GM19351 (cell line): ENCODE measurements around the gene NTSR1.

Experiments
- ATAC-seq: cut with Tn5 transposase; IDR thresholded peaks from one replicate; pipeline ENCODE4 v1.9.1; 2021; ENCODE audit warnings: mild to moderate bottlenecking, moderate library complexity; ENCODE audit not compliant: unreplicated experiment

The NTSR1 gene

DNA sequence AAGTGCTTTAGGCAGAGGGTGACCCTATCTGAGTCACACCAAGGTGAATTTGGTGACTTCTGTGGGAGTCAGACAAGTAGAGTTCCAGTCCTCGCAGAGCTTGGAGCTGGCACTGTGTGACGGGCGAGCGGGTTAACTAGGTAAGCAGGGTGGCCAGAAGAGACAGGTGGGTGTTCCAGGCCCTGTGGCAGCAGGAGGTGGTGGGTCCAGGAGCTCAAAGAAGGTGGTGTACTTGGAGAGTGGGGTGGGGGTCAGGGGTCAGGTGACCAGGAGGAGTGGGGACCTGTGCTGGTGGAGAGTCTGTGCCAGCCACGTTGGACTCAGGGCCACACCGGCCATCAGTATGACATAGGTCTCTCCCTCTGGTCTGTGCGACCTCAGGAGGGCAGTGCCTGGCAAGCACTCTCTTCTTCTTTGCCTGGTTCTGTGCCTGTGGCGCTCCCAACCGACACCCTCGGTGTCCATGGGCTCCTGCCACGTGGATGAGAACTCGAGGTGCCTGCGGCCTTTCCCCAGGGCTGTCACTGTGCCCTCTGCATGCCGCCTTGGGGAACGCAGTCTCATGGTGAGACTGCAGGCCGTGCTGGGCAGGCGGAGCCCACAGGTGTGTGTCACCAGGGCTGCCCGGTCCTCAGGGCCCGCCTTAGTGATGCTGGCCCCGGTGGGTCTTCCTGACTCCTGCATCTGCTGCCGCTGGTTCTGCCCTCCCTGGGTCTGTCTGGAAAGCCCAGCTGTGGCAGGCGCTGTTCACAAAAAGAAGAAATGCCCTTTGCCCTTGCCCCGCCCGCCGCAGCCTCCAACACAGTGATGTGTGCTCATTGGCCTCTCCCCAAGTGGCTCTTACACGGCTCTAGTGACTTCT lies 89.3 kb downstream of the NTSR1 start:
- ATAC-seq: no peak

DNA sequence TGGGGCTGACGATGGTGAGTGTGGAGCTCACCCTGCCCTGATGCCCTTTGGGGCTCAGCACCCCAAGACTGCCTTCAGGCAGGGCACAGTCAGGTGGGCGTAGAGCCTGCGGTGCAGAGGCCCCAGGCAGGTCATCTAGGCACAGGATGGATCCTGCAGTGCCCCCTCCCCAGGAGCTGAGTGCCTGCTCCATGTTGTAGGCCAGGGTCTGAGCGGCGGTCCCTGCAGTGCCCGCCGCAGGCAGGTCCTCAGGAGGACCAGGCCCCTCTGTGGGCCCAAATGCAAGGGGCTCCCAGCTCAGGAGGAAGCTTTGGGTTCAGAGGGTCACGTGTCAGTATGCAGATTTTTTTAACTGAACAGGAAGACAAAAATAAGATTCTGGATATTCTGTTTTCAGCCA lies 90.4 kb downstream of the NTSR1 start:
- ATAC-seq: no peak

DNA sequence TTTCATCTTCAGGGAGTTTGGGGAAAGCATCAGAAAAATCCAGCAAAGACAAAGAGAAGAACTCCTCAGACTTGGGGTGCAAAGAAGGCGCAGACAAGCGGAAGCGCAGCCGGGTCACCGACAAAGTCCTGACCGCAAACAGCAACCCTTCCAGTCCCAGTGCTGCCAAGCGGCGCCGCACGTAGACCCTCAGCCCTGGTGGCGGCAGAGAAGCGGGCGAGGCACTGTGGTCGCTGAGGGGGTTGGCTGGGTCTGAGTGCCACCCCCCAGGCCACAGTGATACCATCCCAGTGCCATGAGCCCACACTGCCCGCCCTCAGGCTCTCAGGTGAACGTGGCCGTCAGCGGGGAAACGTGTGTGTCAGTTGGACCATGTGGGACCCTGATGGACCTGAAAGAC lies 90.8 kb downstream of the NTSR1 start:
- ATAC-seq: no peak

DNA sequence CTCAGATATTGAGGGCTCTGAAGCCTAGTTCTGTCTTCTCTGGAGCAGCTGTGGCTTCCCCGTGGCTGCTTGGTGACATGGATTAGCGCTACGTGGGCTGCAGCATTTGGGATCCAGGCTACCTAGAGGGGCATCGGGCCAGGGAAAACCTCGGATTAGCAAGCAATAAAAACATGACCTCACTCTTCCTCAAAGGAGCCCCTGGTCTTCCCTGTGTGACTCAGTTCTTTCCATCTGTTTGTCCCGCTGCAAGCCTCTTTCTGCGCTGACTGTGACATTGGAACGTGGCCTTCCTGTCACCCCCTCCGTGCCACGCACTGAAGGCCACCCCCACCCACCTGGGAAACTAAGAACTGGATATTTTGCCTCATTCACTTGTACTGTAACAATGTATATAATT lies 91.2 kb downstream of the NTSR1 start:
- ATAC-seq: no peak

DNA sequence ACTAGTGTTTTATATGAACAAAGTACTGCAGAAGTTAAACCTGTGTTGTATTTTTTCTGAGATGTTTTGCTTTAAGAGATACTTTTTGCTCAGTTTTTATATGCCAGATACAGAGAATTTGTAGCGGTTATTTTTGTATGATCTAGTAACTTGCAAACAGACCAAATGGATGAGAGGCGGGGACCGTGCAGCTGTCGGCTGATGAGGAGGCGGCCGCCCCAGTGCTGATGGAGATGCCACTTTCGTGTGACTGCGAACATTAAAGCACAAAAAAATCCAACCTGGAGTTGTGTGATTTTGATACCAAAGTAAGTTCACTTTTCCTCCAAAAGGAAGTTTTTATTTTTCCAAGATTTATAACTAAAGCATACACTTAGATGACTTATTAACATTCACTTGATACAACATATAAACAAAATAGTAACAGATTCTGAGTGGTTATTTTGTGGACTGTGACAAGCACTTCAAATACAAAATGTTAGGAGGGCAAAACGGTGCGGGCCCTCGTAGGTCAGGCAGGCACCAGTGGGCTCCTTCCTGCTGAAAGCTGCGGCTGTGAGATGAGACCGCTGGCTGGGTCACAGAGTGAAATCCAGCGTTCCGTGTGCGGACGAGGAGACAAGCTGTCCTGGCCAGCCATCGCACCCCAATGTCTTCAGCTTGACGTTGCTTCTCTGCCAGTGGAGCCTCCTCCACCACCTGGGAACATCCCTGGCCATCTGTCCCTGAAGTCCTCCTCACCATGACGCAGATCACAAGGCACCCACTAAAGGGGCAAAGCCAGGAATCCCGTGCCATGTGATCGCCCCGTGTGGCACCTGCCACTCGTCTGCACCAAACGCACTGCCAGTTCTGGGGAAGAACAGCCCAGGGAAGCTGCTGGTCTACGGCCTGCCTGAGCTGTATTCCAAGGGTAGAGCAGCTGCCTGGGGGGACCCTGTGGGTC lies 92.0 kb downstream of the NTSR1 start:
- no peak for ATAC-seq

DNA sequence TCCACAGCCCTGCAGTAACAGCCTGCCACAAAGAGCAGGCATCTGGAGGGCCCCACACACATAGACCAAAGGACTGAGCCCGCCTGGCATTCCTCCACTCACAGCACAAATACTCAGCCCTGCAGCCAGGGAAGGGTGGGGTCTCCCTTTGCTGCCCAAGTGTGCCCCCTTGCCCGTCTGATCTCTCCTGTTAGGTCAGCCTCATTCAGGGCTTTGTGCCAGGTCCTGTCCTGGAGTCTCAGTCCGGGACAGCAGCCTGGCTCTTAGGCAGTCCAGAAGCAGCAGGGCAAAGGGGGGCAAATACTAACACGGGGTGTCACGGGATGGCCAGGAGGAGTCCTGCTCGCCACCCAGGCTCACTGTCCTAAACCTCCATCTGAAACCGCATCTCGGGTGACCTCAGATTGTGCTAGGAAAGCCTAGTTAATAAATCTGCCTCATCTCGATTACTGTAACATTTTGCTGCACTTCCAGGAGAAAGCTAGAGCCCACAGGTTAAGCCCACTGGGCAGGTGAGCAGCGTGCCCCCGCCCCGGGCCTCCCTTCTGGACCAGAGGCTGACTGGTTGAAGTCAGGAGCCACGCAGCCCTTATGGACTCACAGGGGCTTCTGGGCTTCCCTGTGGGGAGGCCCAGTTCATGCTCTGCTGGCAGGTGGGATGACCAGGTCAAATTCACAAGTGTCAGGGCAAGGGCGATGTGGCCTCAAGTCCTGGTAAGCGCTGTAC lies 92.8 kb downstream of the NTSR1 start:
- no peak for ATAC-seq

DNA sequence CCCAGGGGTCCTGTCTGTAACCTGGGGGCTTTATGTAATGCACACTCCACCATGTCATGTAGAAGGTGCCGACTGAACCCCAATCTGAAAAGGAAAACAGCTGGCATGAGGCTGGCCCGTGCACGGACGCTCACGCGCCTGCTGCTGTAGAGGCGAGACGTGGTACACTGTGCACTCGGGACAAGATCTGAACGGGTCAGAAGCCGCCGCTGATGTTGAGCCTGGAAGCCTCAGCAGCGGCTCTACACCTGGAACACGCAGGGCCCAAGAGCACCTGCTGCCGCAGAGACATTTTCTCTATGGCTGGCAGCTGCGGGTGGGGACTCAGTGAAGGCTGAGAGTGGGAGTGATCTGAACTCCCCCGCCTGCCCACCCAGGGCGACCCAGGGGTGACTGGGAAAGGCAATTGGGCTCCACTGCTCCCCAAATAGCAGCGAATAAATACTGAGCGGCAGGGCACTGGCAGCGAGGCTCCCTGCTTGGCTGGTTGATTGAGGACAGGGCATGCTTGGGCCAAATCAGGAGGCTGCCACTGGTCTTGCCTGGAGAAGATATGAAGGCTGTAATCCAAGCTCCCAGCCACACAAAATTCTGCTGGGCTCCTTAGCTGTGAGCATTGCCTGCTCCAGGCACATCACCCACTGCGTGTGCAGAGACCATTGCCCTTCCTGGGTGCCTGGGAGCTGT lies 93.5 kb downstream of the NTSR1 start:
- no peak for ATAC-seq

DNA sequence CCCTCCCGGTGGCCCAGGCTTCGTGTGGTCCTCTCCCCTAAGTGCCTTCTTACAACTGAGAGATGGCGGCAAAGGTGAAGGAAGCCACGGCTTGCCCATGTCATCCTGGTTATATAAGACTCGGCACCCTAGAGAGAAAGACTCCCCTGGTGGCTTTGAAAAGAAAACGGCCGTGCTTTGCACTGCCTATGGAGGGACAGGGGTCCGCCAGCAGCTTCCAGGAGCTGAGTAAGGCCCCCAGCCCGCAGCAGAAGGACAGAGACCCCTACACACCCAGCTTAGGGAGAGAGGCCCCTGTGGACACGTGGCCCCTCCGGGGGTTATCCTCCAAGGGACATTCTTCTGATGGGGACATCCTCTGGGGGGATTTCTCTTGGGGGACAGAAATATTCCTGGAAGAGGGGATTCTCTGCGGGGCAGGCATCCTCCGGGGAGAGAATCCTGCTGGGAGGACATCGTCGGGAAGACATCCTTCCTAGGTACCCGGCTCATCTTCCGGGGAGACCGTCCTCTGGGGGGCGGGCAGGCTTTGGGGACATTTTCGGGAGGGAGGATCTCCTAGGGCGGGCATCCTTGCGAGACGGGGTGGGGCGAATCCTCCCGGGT lies 95.5 kb downstream of the NTSR1 start:
- ATAC-seq: peak; percentile 20

DNA sequence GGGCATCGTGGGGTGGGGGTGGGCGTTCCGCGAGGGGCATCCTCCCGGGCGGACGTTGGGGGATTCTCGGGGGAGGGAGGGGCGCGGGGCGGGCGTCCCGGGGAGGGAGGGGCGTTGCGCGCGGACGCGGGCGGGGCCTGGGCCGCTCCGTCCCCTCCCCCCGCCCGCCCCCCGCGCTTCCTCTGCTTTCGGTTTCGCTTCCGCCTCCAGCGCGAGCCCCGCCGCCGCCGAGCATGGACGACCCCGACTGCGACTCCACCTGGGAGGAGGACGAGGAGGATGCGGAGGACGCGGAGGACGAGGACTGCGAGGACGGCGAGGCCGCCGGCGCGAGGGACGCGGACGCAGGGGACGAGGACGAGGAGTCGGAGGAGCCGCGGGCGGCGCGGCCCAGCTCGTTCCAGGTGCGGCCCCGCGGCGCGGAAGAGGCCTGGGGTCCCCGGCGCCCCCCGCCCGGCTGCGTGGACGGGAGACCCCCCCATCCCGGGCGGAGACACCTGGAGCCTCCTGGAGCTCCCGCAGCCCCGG lies 96.1 kb downstream of the NTSR1 start, which contains the start of gene OGFR:
Gene OGFR (plus strand): TSS at position 209 of the 528 bp plus-strand sequence. CDS start 25 bp downstream, at position 234.
- ATAC-seq: peak; percentile 45

DNA sequence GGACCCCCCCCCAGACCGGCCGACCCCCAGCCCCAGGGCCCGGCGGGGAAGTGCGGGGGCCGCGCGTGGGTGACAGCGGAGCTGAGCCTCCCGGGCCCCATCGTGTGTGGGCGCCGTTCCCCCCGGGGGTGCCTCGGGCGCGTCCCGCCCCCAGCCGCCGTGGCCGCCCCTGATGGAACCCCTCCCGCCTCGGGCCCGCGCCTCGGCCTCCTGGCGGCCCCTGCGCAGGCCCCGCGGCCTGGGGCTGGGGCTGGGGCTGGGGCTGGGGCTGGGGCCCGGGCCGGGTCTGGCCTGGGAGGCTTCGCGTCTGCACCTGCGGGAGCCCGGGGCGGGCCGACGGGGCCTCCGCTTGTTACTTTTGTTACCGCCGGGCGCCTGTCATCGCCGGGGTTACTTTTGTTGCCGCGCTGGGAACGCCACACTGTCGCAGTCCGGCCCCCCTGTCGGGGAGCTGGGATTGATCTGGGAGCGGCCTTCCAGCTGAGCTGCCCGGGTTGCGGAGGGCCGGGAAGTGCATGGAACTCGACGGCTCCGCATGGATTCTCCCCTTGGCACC lies 96.6 kb downstream of the NTSR1 start:
- peak; percentile 29 for ATAC-seq

DNA sequence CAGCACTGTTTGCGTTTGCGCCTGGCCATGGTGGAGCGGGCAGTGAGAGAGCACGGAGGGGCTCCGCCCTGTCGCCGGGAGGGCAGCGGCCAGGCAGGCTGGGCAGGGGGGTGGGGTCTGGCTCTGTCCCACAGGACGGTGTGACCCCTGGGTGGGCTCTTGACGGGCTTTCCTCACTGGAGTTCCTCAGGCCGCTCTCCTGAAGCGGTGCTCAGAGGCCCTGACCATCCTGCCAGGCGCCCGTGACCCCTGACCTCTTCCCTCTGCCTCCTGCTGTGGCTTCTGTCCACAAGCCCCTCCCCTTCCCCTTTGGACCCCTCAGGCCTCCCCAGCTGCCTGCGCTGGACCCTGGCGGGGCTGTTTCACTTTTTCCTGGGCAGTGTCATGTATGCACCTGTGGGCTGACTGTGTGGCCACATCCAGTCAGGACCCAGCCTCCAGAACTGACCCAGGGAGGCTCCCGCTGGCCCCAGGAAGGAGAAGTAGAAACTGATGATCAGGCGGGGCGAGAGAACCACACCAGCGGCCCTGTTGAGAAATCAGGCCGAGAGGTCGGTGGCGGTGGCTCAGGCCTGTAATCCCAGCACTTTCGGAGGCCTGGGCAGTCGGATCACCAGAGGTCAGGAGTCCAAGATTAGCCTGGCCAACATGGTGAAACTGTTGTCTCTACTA lies 97.2 kb downstream of the NTSR1 start:
- ATAC-seq: no peak

DNA sequence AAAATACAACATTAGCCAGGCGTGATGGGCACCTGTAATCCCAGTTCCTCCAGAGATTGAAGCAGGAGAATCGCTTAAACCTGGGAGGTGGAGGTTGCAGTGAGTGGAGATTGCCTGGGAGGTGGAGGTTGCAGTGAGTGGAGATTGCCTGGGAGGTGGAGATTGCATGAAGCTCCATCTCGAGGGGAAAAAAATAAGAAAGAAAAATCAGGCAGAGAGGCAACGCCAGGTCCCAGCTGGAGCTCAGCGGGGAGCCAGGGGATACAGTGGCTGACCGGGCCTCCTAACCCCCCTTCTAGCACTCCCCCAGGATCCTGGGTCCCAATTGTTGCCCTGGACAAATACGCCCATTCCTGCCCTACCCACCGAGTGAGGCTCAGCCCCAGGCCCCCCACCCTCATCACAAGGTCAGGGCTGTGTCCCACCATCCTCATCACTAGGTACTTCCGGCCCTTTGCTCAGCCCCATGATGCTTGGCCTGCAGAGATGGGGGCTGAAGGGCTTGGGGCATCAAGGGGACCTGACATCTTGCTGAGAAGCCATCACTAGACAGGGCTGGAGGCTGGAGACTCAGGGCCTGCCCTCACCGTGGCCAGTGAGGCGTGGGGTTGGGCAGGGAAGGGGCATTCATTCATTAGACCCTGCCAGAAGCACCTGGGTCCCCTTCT lies 97.9 kb downstream of the NTSR1 start:
- ATAC-seq: no peak

DNA sequence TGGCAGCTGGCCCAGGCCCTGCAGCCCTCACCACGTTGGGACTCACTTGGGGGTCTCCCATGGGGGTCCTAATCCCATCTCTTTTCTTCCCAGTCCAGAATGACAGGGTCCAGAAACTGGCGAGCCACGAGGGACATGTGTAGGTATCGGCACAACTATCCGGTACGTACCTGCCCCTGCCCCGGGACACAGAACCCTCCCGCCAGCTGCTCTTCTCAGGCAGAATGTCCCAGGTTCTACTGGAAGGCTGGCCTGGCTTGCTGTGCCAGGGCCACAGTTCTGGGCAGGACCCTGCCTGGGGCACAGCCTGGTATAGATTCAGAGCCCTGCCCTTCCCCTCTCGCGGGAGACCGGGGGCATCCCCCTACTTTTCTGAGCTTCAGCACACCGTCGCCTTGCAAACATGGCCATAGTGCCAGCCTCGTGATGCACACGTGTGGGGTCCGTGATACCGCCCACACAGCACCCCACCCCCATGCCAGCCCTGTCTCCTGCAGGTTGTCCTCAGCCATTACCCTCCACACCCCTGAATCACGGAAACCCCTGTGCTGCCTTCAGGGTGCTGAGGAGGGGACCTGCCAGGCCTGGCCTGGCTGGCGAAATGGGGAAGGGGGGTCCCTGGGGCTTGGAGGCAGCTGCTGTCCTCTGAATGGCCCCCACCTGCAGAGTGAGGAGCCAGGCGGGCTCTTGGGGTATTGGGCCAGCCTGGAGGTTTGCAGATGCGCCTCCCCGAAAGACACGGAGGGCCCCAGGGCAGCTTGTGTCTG lies 99.0 kb downstream of the NTSR1 start:
- ATAC-seq: no peak

DNA sequence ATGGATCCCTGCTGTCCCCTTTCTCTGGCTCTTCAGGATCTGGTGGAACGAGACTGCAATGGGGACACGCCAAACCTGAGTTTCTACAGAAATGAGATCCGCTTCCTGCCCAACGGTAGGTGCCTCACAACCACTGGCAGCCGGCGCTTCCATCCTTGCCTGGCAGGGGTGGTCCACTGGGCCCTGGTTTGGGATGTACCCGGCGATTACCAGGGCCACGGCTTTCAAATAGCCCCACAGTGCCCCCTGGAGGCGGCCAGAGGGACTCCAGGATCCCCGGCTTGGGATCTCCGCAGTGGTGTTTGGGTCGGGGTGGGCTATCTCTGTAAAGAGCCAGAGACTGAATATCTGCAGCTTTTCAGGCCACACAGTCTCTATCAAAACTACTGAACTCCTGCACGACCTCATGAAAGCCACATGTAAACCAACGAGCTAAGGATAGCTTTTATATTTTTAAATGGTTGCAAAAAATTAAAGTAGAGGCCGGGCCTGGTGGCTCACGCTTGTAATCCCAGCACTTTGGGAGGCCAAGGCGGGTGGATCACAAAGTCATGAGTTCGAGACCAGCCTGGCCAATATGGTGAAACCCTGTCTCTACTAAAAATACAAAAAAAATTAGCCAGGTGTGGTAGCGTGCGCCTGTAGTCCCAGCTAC lies 99.7 kb downstream of the NTSR1 start:
- ATAC-seq: no peak

DNA sequence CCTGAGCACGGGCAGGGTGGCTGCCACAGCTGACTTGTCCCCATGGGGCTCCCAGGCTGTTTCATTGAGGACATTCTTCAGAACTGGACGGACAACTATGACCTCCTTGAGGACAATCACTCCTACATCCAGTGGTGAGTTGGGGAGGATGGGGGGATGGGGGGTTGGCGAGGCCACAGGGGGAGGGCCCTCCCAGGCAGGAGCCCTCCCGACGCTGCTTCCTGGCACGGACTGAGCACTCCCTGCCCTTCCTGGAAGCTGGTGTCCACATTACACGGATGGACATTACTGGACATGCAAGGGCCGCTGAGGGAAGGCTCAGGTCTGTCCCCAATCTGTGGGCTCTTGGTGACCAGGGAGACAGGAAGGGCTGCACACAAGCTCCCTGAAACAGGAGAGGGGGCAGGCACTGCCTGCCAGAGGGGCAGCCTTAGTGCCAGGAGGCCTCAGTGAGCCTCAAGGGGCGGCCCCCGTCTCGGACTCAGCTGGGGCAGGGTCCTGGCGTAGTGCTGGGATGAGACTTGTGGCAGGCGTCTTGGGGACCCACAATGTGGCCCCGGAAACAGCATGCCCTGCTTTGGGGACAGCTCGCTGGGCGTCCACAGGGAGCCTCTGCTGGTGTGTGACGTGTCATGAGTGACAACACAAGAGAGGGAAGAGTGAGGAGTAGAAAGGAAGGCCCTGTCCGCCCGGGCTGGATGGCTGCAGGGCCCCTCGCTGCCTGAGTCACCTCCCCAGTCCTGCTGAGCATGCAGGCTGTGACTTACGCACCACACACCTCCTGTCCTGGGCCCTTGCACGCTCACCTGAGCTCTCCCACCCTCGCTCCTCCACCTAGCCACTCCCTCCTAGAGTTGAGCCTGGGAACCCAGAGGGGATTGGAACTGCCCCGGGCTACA lies 101.1 kb downstream of the NTSR1 start:
- ATAC-seq: no peak

DNA sequence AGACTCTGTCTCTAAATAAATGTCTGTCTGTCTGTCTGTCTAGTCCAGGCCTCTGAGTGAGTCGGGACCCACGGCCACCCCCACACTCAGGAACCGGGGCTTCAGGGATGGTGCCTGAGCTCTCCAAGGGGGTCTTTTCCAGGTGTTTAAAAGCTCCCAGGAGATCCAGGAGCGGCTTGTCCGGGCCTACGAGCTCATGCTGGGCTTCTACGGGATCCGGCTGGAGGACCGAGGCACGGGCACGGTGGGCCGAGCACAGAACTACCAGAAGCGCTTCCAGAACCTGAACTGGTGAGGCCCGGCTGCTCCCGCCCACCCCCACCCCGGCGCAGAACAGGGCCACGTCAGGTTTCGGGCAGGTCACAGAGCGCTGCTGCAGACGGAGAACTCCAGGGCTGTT lies 102.7 kb downstream of the NTSR1 start:
- no peak for ATAC-seq
